Transverse colon (tissue), 4 donors: ENCODE measurements around the gene TOX4.

ENCODE experiments used
- EP300 ChIP-seq: sonication (generic); formaldehyde crosslinking; IDR thresholded peaks from one replicate; pipeline ENCODE4 v1.6.1; 2017; ENCODE audit warnings: antibody characterized with exemption, low read depth
- POLR2AphosphoS5 ChIP-seq, 3 donors: sonication (generic); formaldehyde crosslinking; IDR thresholded peaks; one replicate each; pipeline ENCODE4 v1.6.1; 2016; ENCODE audit warnings: antibody characterized with exemption in 3 of 3
- TF ChIP-seq, protein P1 (sequence below), 5 experiments: fragments of 200-600 bp in 3 of 5; fragments of 450-650 bp in 2 of 5; sonication (generic) in 3 of 5; IDR thresholded peaks; 1 replicate in 2 of 5; 2 replicates in 3 of 5; pipeline ENCODE4 v1.5.1; 2016 to 2017; ENCODE audit warnings: antibody characterized with exemption in 5 of 5, inconsistent platforms in 3 of 5, mild to moderate bottlenecking in 2 of 5, moderate library complexity in 1 of 5

DNA sequence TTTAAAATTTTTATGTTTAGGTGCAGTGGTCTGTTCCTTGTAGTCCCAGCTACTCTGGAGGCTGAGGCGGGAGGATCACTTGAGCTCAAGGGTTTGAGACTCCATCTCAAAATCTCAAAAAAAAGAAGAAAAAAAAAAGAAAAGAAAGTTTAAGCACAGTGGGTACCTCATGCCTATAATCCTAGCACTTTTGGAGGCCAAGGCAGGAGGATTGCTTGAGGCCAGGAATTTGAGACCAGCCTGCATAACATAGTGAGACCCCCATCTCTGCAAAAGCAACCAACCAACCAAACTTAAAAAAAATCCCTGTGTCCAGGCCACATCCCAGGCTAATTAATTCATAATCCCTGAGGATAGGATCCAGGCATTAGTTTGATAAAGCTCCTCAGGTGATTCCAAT lies 52.5 kb downstream of the TOX4 start:
- no peak for TF ChIP-seq EP300
- TF ChIP-seq, protein P1, sequence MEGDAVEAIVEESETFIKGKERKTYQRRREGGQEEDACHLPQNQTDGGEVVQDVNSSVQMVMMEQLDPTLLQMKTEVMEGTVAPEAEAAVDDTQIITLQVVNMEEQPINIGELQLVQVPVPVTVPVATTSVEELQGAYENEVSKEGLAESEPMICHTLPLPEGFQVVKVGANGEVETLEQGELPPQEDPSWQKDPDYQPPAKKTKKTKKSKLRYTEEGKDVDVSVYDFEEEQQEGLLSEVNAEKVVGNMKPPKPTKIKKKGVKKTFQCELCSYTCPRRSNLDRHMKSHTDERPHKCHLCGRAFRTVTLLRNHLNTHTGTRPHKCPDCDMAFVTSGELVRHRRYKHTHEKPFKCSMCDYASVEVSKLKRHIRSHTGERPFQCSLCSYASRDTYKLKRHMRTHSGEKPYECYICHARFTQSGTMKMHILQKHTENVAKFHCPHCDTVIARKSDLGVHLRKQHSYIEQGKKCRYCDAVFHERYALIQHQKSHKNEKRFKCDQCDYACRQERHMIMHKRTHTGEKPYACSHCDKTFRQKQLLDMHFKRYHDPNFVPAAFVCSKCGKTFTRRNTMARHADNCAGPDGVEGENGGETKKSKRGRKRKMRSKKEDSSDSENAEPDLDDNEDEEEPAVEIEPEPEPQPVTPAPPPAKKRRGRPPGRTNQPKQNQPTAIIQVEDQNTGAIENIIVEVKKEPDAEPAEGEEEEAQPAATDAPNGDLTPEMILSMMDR (IDR thresholded peaks at IDR 0.05): no peak
- TF ChIP-seq POLR2AphosphoS5 (IDR thresholded peaks at IDR 0.05): no peak
